Bronchial epithelial cell (primary cell): ENCODE measurements around the gene CBFA2T2. TPM values are rescaled to one million over a fixed set of nuclear protein-coding genes. Genes with fewer than 3 reads are reported as not detected.
"Not testable (repeated sequence)": the region's sequence is repeated elsewhere in the genome, so short reads cannot be mapped to it uniquely, and the experiment has no call there.

Experiments
- DNase-seq: peaks from one replicate; pipeline ENCODE4 v3.0.0-alpha.2; 2010; ENCODE audit warnings: low read depth
- FAIRE-seq: peaks from 2 replicates; lab custom pipeline; 2011; peaks lifted over from hg19 to GRCh38; lab: Jason Lieb, UNC
- H3K27me3 ChIP-seq: 2 replicates; pipeline ENCODE4 v1.5.1; 2011; ENCODE audit warnings: low read length; ENCODE audit not compliant: control insufficient read depth, insufficient read depth
- H3K36me3 ChIP-seq: 2 replicates; pipeline ENCODE4 v1.5.1; 2011; ENCODE audit warnings: low read length; ENCODE audit not compliant: control insufficient read depth, insufficient read depth
- H3K4me3 ChIP-seq: 2 replicates; pipeline ENCODE4 v1.5.1; 2011; ENCODE audit warnings: mild to moderate bottlenecking, low read depth, low read length, control low read depth
- CTCF ChIP-seq: IDR thresholded peaks from 2 replicates; pipeline ENCODE4 v1.5.1; 2011; ENCODE audit warnings: mild to moderate bottlenecking, moderate library complexity, low read length, control low read depth, inconsistent platforms; ENCODE audit not compliant: insufficient read depth, severe bottlenecking
- total RNA-seq: library from RNA; depleted of rRNA; stranded (reverse); fragments of >200 nt; gene quantifications from 2 replicates; pipeline ENCODE4 v1.2.1, GENCODE V29; 2014

The CBFA2T2 gene
- total RNA-seq, 1 donor from 2014 or later: 5.3 TPM

DNA sequence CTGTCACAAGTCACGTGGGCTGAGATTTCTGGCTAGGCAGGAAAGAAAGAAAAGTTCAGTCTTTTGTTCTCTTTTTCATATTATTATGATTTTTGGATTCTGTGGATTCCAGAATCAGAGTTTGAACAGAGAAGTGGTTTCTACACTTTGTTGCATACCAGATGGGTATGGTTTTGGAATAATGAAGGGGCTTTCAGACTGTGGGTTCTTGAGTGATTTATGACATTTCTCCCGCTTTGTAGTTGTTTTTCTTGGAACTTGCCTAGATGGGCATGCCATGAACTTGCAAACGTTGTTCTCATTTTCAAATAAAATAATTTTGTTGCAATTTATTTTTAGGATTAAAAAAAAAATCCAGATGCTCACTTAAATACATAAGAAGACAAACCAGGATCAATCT is 34.4 kb downstream of the CBFA2T2 start:
- peaks cover 2% of the 10 kb centered on the region for H3K36me3 ChIP-seq
- no peaks in the 10 kb centered on the region for H3K27me3 ChIP-seq
- TF ChIP-seq CTCF: no peak
- no peak overlapping the region for H3K4me3 ChIP-seq
- no peak for FAIRE-seq
- DNase-seq: no peak

DNA sequence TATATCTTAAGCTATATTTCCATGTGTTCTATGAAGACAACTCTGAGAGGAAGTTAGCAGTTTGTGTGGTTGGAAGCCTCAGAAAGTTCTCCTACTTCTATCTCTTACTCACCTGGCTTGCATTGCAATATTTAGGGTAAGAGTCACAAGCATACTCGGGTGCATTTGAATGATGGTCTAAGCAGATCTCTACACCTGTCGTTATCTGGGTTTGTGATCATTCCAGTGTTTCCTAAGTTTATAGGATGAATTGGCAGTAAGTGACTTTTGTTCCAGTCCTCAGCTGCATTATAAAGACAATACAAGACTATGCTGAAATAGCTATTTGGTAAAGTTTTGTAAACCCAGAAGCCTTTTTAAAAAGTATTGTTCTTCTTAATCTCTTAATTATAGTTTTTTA is 36.9 kb downstream of the CBFA2T2 start:
- DNase-seq: no peak
- H3K4me3 ChIP-seq: no peak overlapping the region
- no peak for FAIRE-seq
- H3K36me3 ChIP-seq: peaks cover 2% of the 10 kb centered on the region
- no peaks in the 10 kb centered on the region for H3K27me3 ChIP-seq
- no peak for TF ChIP-seq CTCF

DNA sequence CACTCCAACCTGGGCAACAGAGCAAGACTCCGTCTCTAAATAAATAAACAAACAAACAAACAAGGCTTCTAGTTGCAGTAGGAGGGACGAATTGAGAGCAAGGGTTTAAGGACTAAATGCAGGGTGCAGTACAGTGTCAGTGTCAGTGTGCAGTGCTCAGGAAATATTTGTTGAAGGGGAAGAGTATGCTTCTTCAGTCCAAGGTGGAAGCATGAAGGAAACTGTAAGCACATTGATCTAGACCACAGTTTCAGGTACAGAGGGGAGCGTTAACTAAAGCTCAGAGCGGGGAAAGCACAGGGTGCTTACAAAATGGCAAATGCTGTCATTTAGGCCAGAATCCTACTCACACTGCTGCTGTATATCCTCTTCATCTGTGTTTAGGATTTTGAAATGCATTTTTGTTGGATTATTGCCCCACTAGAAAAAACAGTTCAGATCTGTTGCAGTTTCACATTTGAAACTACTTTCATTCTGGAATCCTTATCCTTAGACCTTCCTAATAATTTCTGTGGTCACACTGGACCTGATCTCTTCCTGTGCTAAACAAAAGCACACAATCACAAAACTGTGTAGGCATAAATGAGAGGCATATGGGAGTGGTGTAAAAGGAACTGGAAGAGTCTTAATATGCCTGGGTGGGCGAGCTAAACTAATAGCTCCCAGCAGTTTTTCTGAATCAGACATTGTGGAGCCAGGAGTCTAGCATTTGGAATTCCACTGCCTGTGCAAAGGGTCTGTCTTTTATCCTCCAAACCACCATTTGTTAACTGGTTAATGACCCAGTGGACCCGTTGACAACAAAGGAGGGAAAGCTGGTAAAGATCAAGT is 41.4 kb downstream of the CBFA2T2 start:
- Histone ChIP-seq H3K4me3 (no peak overlapping the region), H3K27me3 (no peaks in the 10 kb centered on the region), H3K36me3 (no peaks in the 10 kb centered on the region)
- DNase-seq (no peak), FAIRE-seq (no peak)
- no peak for TF ChIP-seq CTCF

- DNase-seq (no peak), FAIRE-seq (no peak)
- no peak for TF ChIP-seq CTCF
- Histone ChIP-seq H3K4me3 (no peak overlapping the region), H3K36me3 (no peaks in the 10 kb centered on the region), H3K27me3 (no peaks in the 10 kb centered on the region)
Observed at GRCh38 chr20:33531885-33532284, 42.0 kb downstream of the CBFA2T2 start.

- no peak for TF ChIP-seq CTCF
- no peaks in the 10 kb centered on the region for H3K27me3 ChIP-seq
- FAIRE-seq: no peak
- DNase-seq: no peak
- no peak overlapping the region for H3K4me3 ChIP-seq
- no peaks in the 10 kb centered on the region for H3K36me3 ChIP-seq
Observed at GRCh38 chr20:33532753-33533459, 43.0 kb downstream of the CBFA2T2 start.

- FAIRE-seq, DNase-seq, H3K36me3 ChIP-seq, H3K27me3 ChIP-seq, H3K4me3 ChIP-seq: not testable (repeated sequence)
Observed at GRCh38 chr20:33535717-33536116, 45.8 kb downstream of the CBFA2T2 start.
